Measurements from ENCODE around the gene ZNF80. TPM values are rescaled to one million over a fixed set of nuclear protein-coding genes. Genes with fewer than 3 reads are reported as not detected.

ZNF80 gene
- total RNA-seq, 1 experiment from 2014 or later = not detected

GRCh38 chr3:114213627-114214541 is 23.5 kb downstream of the ZNF80 start:
- TF ChIP-seq CTCF (IDR thresholded peaks at IDR 0.05; ENCODE audit: unreplicated experiment) = no peak
- no peaks in the 10 kb centered on the region for H3K4me1 Mint-ChIP-seq (ENCODE audit: insufficient read depth, unreplicated experiment)
- ChIA-PET POLR2A (no interaction called here), CTCF (interaction anchor here (0.6 to 1.0 kb wide), 2 partner anchors 77 to 1829 kb away, joined by 3 to 4 read pairs; no protein-coding TSS in a partner anchor)
- no peaks in the 10 kb centered on the region for H3K9me3 Mint-ChIP-seq (ENCODE audit: unreplicated experiment)
- intact Hi-C loops (cut with micrococcal nuclease) = no loop called here
- no TSS peak for BruUV-seq (replicated peaks)
- DNase-seq (ENCODE audit: unreplicated experiment) = no peak
- H3K27ac Mint-ChIP-seq (ENCODE audit: low read depth, unreplicated experiment) = no peak overlapping the region
- no peaks in the 10 kb centered on the region for H3K36me3 Mint-ChIP-seq (ENCODE audit: insufficient read depth, unreplicated experiment)
- H3K27me3 Mint-ChIP-seq (ENCODE audit: insufficient read depth, unreplicated experiment) = no peaks in the 10 kb centered on the region
- H3K4me3 Mint-ChIP-seq (ENCODE audit: unreplicated experiment) = no peak overlapping the region

DNA sequence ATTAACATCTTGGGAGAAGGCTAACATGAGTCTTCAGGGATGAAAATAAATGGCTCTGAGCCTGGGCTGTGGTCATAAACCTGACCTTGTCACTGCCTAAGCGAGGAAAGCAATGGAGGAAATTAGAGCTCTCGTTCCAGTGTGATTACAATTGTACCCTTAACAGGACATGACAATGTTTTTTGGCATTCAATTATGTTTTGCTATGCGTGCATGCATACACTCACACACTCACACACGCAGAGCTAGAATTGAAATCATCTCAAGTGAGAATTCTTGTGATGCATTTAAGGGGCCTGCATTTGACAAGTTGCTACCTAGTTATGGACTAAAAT is 24.1 kb downstream of the ZNF80 start:
- intact Hi-C loops (cut with micrococcal nuclease) = no loop called here
- H3K9me3 Mint-ChIP-seq (ENCODE audit: unreplicated experiment) = no peaks in the 10 kb centered on the region
- CTCF ChIA-PET = interaction anchor here (0.6 kb wide), 1 partner anchor 1709 kb away, joined by 3 read pairs; no protein-coding TSS in a partner anchor
- no peak for DNase-seq (ENCODE audit: unreplicated experiment)
- POLR2A ChIA-PET = no interaction called here
- no peak overlapping the region for H3K27ac Mint-ChIP-seq (ENCODE audit: low read depth, unreplicated experiment)
- no peaks in the 10 kb centered on the region for H3K27me3 Mint-ChIP-seq (ENCODE audit: insufficient read depth, unreplicated experiment)
- no peak overlapping the region for H3K4me3 Mint-ChIP-seq (ENCODE audit: unreplicated experiment)
- H3K4me1 Mint-ChIP-seq (ENCODE audit: insufficient read depth, unreplicated experiment) = no peaks in the 10 kb centered on the region
- H3K36me3 Mint-ChIP-seq (ENCODE audit: insufficient read depth, unreplicated experiment) = no peaks in the 10 kb centered on the region
- no TSS peak for BruUV-seq (replicated peaks)
- TF ChIP-seq CTCF (IDR thresholded peaks at IDR 0.05; ENCODE audit: unreplicated experiment) = no peak

DNA sequence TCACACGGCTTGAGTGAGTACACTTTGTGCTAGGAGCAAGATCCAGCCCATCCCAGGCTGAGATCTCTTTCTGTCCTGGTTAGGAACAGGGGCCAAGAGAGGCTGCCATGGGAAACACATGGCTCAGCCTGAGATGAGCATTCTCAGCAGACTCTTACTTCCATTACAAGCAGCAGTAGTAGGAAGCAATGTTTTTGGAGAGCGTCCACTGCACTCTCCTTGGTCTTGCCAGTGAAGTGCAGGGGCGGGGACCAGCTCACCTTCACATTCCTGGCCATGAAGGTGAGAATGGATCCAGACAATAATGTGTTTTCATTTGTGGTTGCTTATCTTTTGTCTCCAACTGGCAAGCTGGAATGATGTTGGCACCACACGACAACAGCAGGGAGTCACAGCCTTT is 24.7 kb downstream of the ZNF80 start:
- intact Hi-C loops (cut with micrococcal nuclease) = no loop called here
- Mint-ChIP-seq H3K4me3 (ENCODE audit: unreplicated experiment) (no peak overlapping the region), H3K27me3 (ENCODE audit: insufficient read depth, unreplicated experiment) (no peaks in the 10 kb centered on the region), H3K4me1 (ENCODE audit: insufficient read depth, unreplicated experiment) (no peaks in the 10 kb centered on the region), H3K9me3 (ENCODE audit: unreplicated experiment) (no peaks in the 10 kb centered on the region), H3K36me3 (ENCODE audit: insufficient read depth, unreplicated experiment) (no peaks in the 10 kb centered on the region), H3K27ac (ENCODE audit: low read depth, unreplicated experiment) (no peak overlapping the region)
- BruUV-seq (replicated peaks) = no TSS peak
- CTCF ChIA-PET = interaction anchor here (0.6 kb wide), 1 partner anchor 1710 kb away, joined by 3 read pairs; no protein-coding TSS in a partner anchor
- no peak for TF ChIP-seq CTCF (IDR thresholded peaks at IDR 0.05; ENCODE audit: unreplicated experiment)
- POLR2A ChIA-PET = no interaction called here
- no peak for DNase-seq (ENCODE audit: unreplicated experiment)

GRCh38 chr3:114207768-114208167 is 29.6 kb downstream of the ZNF80 start:
- H3K27me3 Mint-ChIP-seq (ENCODE audit: insufficient read depth, unreplicated experiment) = peaks cover 38% of the 10 kb centered on the region
- ChIA-PET CTCF (interaction anchor here (0.7 kb wide), 1 partner anchor 1306 kb away, joined by 3 read pairs; no protein-coding TSS in a partner anchor), POLR2A (no interaction called here)
- H3K4me3 Mint-ChIP-seq (ENCODE audit: unreplicated experiment) = no peak overlapping the region
- no peaks in the 10 kb centered on the region for H3K36me3 Mint-ChIP-seq (ENCODE audit: insufficient read depth, unreplicated experiment)
- DNase-seq (ENCODE audit: unreplicated experiment) = no peak
- no peak for TF ChIP-seq CTCF (IDR thresholded peaks at IDR 0.05; ENCODE audit: unreplicated experiment)
- intact Hi-C loops (cut with micrococcal nuclease) = no loop called here
- H3K27ac Mint-ChIP-seq (ENCODE audit: low read depth, unreplicated experiment) = no peak overlapping the region
- H3K4me1 Mint-ChIP-seq (ENCODE audit: insufficient read depth, unreplicated experiment) = no peaks in the 10 kb centered on the region
- H3K9me3 Mint-ChIP-seq (ENCODE audit: unreplicated experiment) = no peaks in the 10 kb centered on the region
- BruUV-seq (replicated peaks) = no TSS peak
